Heart left ventricle (tissue), 13 donors: ENCODE measurements around the gene SNRNP35.

Experiments used
- CTCF ChIP-seq, 12 donors: fragments of 200-600 bp; sonication (generic) in 4 of 12; IDR thresholded peaks; one replicate each; pipeline versions ENCODE4 v1.5.0 to v1.8.0; 2018 to 2022; ENCODE audit warnings: antibody characterized with exemption in 12 of 12, mild to moderate bottlenecking in 5 of 12
- POLR2A ChIP-seq, 2 donors: fragments of 450-650 bp; IDR thresholded peaks; one replicate each; pipeline ENCODE4 v1.6.1; 2017; ENCODE audit warnings: antibody characterized with exemption in 2 of 2, mild to moderate bottlenecking in 2 of 2, moderate library complexity in 2 of 2
- donor health status: ischemic (EF 13 %, LVEDD 7.1; RV severe dilation, severe dysfunction).
- donor health status: DM: no; HTN: yes; CAD: no.
- donor health status: DM: no; HTN: no; CAD: no.
- donor health status: ischemic (EF 25% LVEDD 6.9; RV normal size, moderate dysfunction).
- donor health status: ischemic (EF 25% LVEDD 5.7; RV mildly dilated, moderate dysfunction).
- donor health status: ischemic (EF 35%, LVEDD 5.7; RV mildly dilated, moderate dysfunction).
- donor health status: nonischemic (EF 11% LVEDD 7.7; RV severe dilation, severe dysfunction).
- donor health status: DM: yes; HTN: yes; CAD: no.
- donor health status: PGD.
- donor health status: ischemic (EF 29% LVEDD 5.4; RV normal size, mild dysfunction).
- donor health status: nonischemic (EF 23%, LVEDD 6.1; RV moderate dilation, normal function).

GRCh38 chr12:123489580-123489979 lies 31.6 kb downstream of the SNRNP35 start:
- no peak for TF ChIP-seq CTCF (IDR thresholded peaks at IDR 0.05)
- no peak for TF ChIP-seq POLR2A (IDR thresholded peaks at IDR 0.05)
